Measurements from ENCODE around the gene KLHL22.

GRCh38 chr22:20483771-20484170, 11.8 kb downstream of the KLHL22 start:
- TF ChIP-seq CTCF (IDR thresholded peaks at IDR 0.05; ENCODE audit: low read depth, low read length, missing input control) (no peak), TAF1 (conservative IDR thresholded peaks at IDR 0.05) (no peak), NR2F2 (IDR thresholded peaks at IDR 0.05) (no peak), REST (IDR thresholded peaks at IDR 0.05) (no peak), MAX (IDR thresholded peaks at IDR 0.05) (no peak), YY1 (IDR thresholded peaks at IDR 0.05) (no peak)

Measured in liver (tissue), 3 donors.